Right lobe of liver (tissue), 6 donors: Measurements from ENCODE around the gene PROM2. TPM values are rescaled to one million over a fixed set of nuclear protein-coding genes. Genes with fewer than 3 reads are reported as not detected.

Experiments used
- ATAC-seq, 4 donors: fragments of 200-7000 bp; cut with Tn5 transposase; one replicate each; pipeline ENCODE4 v1.9.1; 2020; ENCODE audit warnings: mild to moderate bottlenecking in 4 of 4, moderate library complexity in 4 of 4
- DNase-seq, 3 donors: peaks; one replicate each; pipeline ENCODE4 v3.0.0-alpha.2; 2020
- H3K27ac ChIP-seq, 3 donors: fragments of 200-600 bp; one replicate each; pipeline ENCODE4 v1.8.0; 2022
- H3K27me3 ChIP-seq, 2 donors: fragments of 200-600 bp; one replicate each; pipeline ENCODE4 v1.8.0; 2022
- H3K36me3 ChIP-seq, 4 donors: fragments of 200-600 bp; sonication (generic) in 1 of 4; one replicate each; pipeline versions ENCODE4 v1.5.1 to v1.8.0; 2017 to 2022; ENCODE audit warnings: control low read depth in 1 of 4
- H3K4me1 ChIP-seq, 4 donors: fragments of 200-600 bp; sonication (generic) in 1 of 4; one replicate each; pipeline versions ENCODE4 v1.5.1 to v1.8.0; 2017 to 2022; ENCODE audit warnings: control low read depth in 1 of 4
- H3K4me3 ChIP-seq, 3 donors: fragments of 200-600 bp; one replicate each; pipeline ENCODE4 v1.8.0; 2022
- H3K9me3 ChIP-seq, 4 donors: fragments of 200-600 bp; sonication (generic) in 1 of 4; one replicate each; pipeline versions ENCODE4 v1.5.1 to v1.8.0; 2017 to 2022; ENCODE audit warnings: control low read depth in 1 of 4
- CTCF ChIP-seq, 4 donors: fragments of 200-600 bp in 3 of 4; fragments of 450-650 bp in 1 of 4; IDR thresholded peaks; one replicate each; pipeline versions ENCODE4 v1.5.1 to v1.8.0; 2016 to 2022; ENCODE audit warnings: antibody characterized with exemption in 4 of 4, mild to moderate bottlenecking in 2 of 4
- POLR2A ChIP-seq: fragments of 450-650 bp; IDR thresholded peaks from one replicate; pipeline ENCODE4 v1.6.1; 2017; ENCODE audit warnings: antibody characterized with exemption, mild to moderate bottlenecking
- WGBS: methylation state at CpG from one replicate; pipeline ENCODE4 v1.1.6; 2018; ENCODE audit warnings: low coverage, low lambda C conversion rate; ENCODE audit not compliant: insufficient coverage; ENCODE audit errors: missing lambda C conversion rate; 5-methylcytosine and 5-hydroxymethylcytosine counted together
- intact Hi-C, 2 donors: fragments of 100-400 bp; cut with DNase I; formaldehyde crosslinking; loops; one replicate each; pipeline versions ENCODE4 v1.11.2 to v1.14.1; 2022
- total RNA-seq, 6 experiments: library from RNA; depleted of rRNA in 2 of 6; stranded (reverse); fragments of >200 nt in 2 of 6; fragmentation: NEBNext Ultra II Directional in 3 of 6; extraction: Animal tissue kit (Norgen Biotek cat#: 25700) in 3 of 6; gene quantifications; one replicate each; pipeline versions ENCODE4 v1.1.0 to v1.2.4, GENCODE V29; 2016 to 2023
- donor health status: DM: no; HTN: yes; CAD: no.
- donor health status: DM: no; HTN: no; CAD: no.
- donor health status: DM: no; HTN: no; CAD: no.
- donor health status: DM: no; HTN: yes; CAD: no.
- donor health status: DM: no; HTN: yes; CAD: no.

Gene PROM2
- total RNA-seq, 6 experiments from 2014 or later: 0.06 to 0.64 (median 0.43) TPM

DNA sequence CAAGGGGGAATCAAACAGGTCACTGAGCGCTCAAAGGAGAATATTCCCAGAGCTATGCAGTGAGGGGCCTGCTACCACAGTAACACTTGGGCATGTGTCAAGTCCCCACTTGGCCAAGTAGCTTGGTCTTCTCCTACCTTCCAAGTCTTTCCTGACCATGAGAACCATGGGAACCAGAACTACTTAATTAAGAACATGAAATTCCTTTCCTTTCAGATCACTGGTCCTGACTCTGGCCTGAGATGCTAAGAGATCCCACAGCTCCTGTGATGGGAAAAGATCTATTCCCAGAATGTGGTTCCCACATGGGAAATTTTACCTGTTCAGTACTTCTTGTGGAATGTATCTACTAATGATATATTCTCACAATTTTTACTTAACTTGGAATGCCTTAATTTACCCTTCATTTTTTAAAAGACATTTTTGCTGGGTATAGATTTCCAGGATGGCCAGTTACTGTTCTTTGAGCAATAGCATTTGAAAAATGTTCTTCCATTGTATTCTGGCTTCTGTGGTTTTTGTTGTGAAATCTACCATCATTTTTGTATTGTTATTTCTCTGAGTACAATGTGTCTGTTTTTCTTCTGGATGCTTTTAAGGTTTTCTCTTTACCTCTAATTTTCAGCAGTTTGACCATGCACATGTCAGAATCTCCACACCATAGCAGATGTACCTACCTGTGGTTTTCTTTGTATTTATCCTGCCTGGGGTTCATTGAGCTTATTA is 60.8 kb downstream of the PROM2 start:
- Histone ChIP-seq H3K4me3 (no peak overlapping the region), H3K4me1 (no peaks in the 10 kb centered on the region), H3K27me3 (no peaks in the 10 kb centered on the region), H3K27ac (no peak overlapping the region), H3K36me3 (no peaks in the 10 kb centered on the region), H3K9me3 (no peaks in the 10 kb centered on the region)
- DNase-seq (no peak), ATAC-seq (no peak)
- intact Hi-C loops: no loop called here
- WGBS: no CpG with 5 or more reads among the region's 1 CpG
- TF ChIP-seq POLR2A (no peak), CTCF (IDR thresholded peaks at IDR 0.05) (no peak)

GRCh38 chr2:95336406-95336805 is 62.2 kb downstream of the PROM2 start:
- WGBS: 64% methylated on average over 2 of the region's 2 CpGs
- intact Hi-C loops: no loop called here
- Histone ChIP-seq H3K27ac (no peak overlapping the region), H3K27me3 (no peaks in the 10 kb centered on the region), H3K9me3 (no peaks in the 10 kb centered on the region), H3K4me3 (no peak overlapping the region), H3K36me3 (no peaks in the 10 kb centered on the region), H3K4me1 (no peaks in the 10 kb centered on the region)
- ATAC-seq (no peak), DNase-seq (no peak)
- TF ChIP-seq POLR2A: no peak

- Histone ChIP-seq H3K4me3 (no peak overlapping the region), H3K36me3 (no peaks in the 10 kb centered on the region), H3K27ac (no peak overlapping the region), H3K9me3 (no peaks in the 10 kb centered on the region), H3K4me1 (no peaks in the 10 kb centered on the region), H3K27me3 (no peaks in the 10 kb centered on the region)
- WGBS: 53% methylated on average over 6 of the region's 7 CpGs
- peak in 2 of 3 donors; percentile 8 to 38 for DNase-seq
- intact Hi-C loops: no loop called here
- TF ChIP-seq POLR2A (no peak), CTCF (IDR thresholded peaks at IDR 0.05) (no peak)
- ATAC-seq: no peak
These were observed 63.6 kb downstream of the PROM2 start for GRCh38 chr2:95337829-95338228.

Other genes with a start within 250 kb of the PROM2 start
- gene MAL, start 248.7 kb upstream of the PROM2 start, total RNA-seq: under 1 TPM in 1 of 6 experiments, not detected in 5; 0.24 TPM
- 10 to 100 TPM; 36.1 to 52.1 (median 47.9) TPM for gene MRPS5, start 152.6 kb upstream of the PROM2 start, total RNA-seq
- 1 to 10 TPM; 2.0 to 8.1 (median 5.4) TPM for gene ZNF514, start 114.6 kb upstream of the PROM2 start, total RNA-seq
- 1 to 10 TPM; 1.1 to 2.0 (median 1.8) TPM for gene ZNF2, start 108.6 kb upstream of the PROM2 start, total RNA-seq
- gene ZNF892, start 66.9 kb upstream of the PROM2 start, total RNA-seq: 1 to 10 TPM in 4 of 6 experiments, under 1 TPM in 2; 0.48 to 2.3 (median 1.1) TPM
- gene KCNIP3, start 22.9 kb downstream of the PROM2 start, total RNA-seq: 1 to 10 TPM in 4 of 6 experiments, under 1 TPM in 2; 0.46 to 3.3 (median 1.2) TPM
- gene FAHD2A, start 128.3 kb downstream of the PROM2 start, total RNA-seq: 10 to 100 TPM; 62.2 to 80.1 (median 75.7) TPM
- not detected for gene TRIM43B, start 210.3 kb downstream of the PROM2 start, total RNA-seq